Uterus (tissue), 2 donors: ENCODE results near the gene GPLD1.

Experiments used
- CTCF ChIP-seq, 4 experiments: fragments of 200-600 bp in 2 of 4; fragments of 450-650 bp in 2 of 4; sonication (generic) in 2 of 4; IDR thresholded peaks; one replicate each; pipeline ENCODE4 v1.5.1; 2016 to 2019; ENCODE audit warnings: antibody characterized with exemption in 4 of 4, mild to moderate bottlenecking in 2 of 4, moderate library complexity in 1 of 4
- POLR2A ChIP-seq, 2 donors: fragments of 450-650 bp; IDR thresholded peaks; one replicate each; pipeline ENCODE4 v1.6.1; 2016; ENCODE audit warnings: antibody characterized with exemption in 2 of 2, mild to moderate bottlenecking in 1 of 2, moderate library complexity in 1 of 2

GRCh38 chr6:24408719-24409410, 80.5 kb downstream of the GPLD1 start:
- TF ChIP-seq POLR2A (IDR thresholded peaks at IDR 0.05) (no peak), CTCF (IDR thresholded peaks at IDR 0.05) (no peak)
